ENCODE measurements around the gene AKR1B15. TPM values are rescaled to one million over a fixed set of nuclear protein-coding genes. Genes with fewer than 3 reads are reported as not detected.

Gene AKR1B15
- total and polyA plus RNA-seq, 9 of the 15 experiments (the other 6 are each of a cell fraction or from before 2014, with no cell fraction given) = not detected

DNA sequence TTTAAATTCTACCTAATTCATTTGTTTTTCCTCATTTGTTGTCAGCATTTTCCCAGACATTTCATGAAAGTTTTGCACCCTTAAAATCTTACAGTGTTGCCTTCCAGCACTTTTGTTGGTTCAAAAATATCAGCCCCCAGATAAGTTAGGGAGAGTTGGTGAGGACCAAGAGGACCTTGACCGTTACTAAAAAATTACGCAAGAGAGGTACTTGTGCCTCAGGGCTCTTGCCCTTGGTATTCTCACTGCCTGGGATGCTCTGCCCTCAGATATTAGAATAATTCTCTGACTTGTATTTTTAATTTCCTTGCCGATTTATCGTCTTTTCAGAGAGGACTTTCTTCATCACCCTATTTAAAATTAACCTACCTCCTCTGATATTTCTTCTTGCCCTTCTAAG, 3.5 kb upstream of the AKR1B15 start:
- no peaks in the 10 kb centered on the region for H3K36me3 ChIP-seq (ENCODE audit: control insufficient read depth, insufficient read depth, low read length)
- ChIA-PET CTCF (ENCODE audit: low intra/inter-chr PET ratio) (no interaction called here), POLR2A (no interaction called here)
- no peaks in the 10 kb centered on the region for H3K9me3 ChIP-seq (replicated peaks; ENCODE audit: control insufficient read depth, insufficient read depth, low read depth, low read length)
- H3K4me2 ChIP-seq (ENCODE audit: insufficient read depth, low read length) = no peak overlapping the region
- H3K9ac ChIP-seq (ENCODE audit: insufficient read depth in 1 of 2, low read depth in 2 of 2, low read length in 2 of 2) = no peak overlapping the region
- intact Hi-C loops (cut with micrococcal nuclease) = no loop called here
- H4K20me1 ChIP-seq (replicated peaks; ENCODE audit: control insufficient read depth, insufficient read depth, low read length) = no peaks in the 10 kb centered on the region; the same call in 1 of the 2 replicates
- H3K4me1 ChIP-seq (replicated peaks in 1 of 2; ENCODE audit: control insufficient read depth in 2 of 2, insufficient read depth in 2 of 2, low read length in 2 of 2) = 0 out of 5 replicates have a peak, but pooled peaks cover 0 to 2% of the 10 kb centered on the region in 2 experiments
- peaks cover 25 to 38% of the 10 kb centered on the region in 2 experiments for H3K27me3 ChIP-seq (ENCODE audit: control insufficient read depth in 2 of 2, insufficient read depth in 2 of 2, low read length in 2 of 2)
- no peak overlapping the region for H3K4me3 ChIP-seq
- H2AFZ ChIP-seq (ENCODE audit: low read depth, low read length) = no peak overlapping the region
- TF ChIP-seq BRD9 (IDR thresholded peaks at IDR 0.05; ENCODE audit: low read depth, partially characterized antibody) (no peak), SAFB2 (IDR thresholded peaks at IDR 0.05; ENCODE audit: borderline replicate concordance, low read depth, low read length, severe bottlenecking) (no peak), SETDB1 (IDR thresholded peaks at IDR 0.05; ENCODE audit: low read length) (no peak), ZNF347 (CRISPR knock-in tag; IDR thresholded peaks at IDR 0.05; ENCODE audit: low read depth) (no peak), ZNF699 (CRISPR knock-in tag; IDR thresholded peaks at IDR 0.05; ENCODE audit: insufficient replicate concordance) (no peak), MAFF (IDR thresholded peaks at IDR 0.05; ENCODE audit: low read length) (no peak), CHCHD3 (CRISPR knock-in tag; IDR thresholded peaks at IDR 0.05) (no peak), ZNF41 (CRISPR knock-in tag; conservative IDR thresholded peaks at IDR 0.05) (no peak)
- TF ChIP-seq, protein P1, sequence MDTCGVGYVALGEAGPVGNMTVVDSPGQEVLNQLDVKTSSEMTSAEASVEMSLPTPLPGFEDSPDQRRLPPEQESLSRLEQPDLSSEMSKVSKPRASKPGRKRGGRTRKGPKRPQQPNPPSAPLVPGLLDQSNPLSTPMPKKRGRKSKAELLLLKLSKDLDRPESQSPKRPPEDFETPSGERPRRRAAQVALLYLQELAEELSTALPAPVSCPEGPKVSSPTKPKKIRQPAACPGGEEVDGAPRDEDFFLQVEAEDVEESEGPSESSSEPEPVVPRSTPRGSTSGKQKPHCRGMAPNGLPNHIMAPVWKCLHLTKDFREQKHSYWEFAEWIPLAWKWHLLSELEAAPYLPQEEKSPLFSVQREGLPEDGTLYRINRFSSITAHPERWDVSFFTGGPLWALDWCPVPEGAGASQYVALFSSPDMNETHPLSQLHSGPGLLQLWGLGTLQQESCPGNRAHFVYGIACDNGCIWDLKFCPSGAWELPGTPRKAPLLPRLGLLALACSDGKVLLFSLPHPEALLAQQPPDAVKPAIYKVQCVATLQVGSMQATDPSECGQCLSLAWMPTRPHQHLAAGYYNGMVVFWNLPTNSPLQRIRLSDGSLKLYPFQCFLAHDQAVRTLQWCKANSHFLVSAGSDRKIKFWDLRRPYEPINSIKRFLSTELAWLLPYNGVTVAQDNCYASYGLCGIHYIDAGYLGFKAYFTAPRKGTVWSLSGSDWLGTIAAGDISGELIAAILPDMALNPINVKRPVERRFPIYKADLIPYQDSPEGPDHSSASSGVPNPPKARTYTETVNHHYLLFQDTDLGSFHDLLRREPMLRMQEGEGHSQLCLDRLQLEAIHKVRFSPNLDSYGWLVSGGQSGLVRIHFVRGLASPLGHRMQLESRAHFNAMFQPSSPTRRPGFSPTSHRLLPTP (IDR thresholded peaks at IDR 0.05; ENCODE audit: borderline replicate concordance, extremely low read depth, insufficient read length) = no peak
- TF ChIP-seq, protein P2, sequence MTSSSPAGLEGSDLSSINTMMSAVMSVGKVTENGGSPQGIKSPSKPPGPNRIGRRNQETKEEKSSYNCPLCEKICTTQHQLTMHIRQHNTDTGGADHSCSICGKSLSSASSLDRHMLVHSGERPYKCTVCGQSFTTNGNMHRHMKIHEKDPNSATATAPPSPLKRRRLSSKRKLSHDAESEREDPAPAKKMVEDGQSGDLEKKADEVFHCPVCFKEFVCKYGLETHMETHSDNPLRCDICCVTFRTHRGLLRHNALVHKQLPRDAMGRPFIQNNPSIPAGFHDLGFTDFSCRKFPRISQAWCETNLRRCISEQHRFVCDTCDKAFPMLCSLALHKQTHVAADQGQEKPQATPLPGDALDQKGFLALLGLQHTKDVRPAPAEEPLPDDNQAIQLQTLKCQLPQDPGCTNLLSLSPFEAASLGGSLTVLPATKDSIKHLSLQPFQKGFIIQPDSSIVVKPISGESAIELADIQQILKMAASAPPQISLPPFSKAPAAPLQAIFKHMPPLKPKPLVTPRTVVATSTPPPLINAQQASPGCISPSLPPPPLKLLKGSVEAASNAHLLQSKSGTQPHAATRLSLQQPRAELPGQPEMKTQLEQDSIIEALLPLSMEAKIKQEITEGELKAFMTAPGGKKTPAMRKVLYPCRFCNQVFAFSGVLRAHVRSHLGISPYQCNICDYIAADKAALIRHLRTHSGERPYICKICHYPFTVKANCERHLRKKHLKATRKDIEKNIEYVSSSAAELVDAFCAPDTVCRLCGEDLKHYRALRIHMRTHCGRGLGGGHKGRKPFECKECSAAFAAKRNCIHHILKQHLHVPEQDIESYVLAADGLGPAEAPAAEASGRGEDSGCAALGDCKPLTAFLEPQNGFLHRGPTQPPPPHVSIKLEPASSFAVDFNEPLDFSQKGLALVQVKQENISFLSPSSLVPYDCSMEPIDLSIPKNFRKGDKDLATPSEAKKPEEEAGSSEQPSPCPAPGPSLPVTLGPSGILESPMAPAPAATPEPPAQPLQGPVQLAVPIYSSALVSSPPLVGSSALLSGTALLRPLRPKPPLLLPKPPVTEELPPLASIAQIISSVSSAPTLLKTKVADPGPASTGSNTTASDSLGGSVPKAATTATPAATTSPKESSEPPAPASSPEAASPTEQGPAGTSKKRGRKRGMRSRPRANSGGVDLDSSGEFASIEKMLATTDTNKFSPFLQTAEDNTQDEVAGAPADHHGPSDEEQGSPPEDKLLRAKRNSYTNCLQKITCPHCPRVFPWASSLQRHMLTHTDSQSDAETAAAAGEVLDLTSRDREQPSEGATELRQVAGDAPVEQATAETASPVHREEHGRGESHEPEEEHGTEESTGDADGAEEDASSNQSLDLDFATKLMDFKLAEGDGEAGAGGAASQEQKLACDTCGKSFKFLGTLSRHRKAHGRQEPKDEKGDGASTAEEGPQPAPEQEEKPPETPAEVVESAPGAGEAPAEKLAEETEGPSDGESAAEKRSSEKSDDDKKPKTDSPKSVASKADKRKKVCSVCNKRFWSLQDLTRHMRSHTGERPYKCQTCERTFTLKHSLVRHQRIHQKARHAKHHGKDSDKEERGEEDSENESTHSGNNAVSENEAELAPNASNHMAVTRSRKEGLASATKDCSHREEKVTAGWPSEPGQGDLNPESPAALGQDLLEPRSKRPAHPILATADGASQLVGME (CRISPR knock-in tag; IDR thresholded peaks at IDR 0.05) = no peak
- DNase-seq (ENCODE audit: extremely low read depth in 1 of 4, low spot score in 3 of 4) (no peak), FAIRE-seq (no peak), ATAC-seq (no peak)
- H3K9me1 ChIP-seq (ENCODE audit: control insufficient read depth, insufficient read depth, low read length) = no peaks in the 10 kb centered on the region
- no TSS peak for BruUV-seq (replicated peaks)
- no peaks in the 10 kb centered on the region for H3K79me2 ChIP-seq (ENCODE audit: control insufficient read depth, insufficient read depth, low read length)
- 1% methylated on average over 4 of the region's 4 CpGs for WGBS (ENCODE audit: insufficient coverage, low coverage, missing lambda C conversion rate)
- no peak overlapping the region for H3K27ac ChIP-seq (ENCODE audit: extremely low read depth, low read depth, low read length)
- in situ Hi-C loops (cut with MboI) = no loop called here

All from K562 (cell line).